Vagina (tissue), 2 donors: Measurements from ENCODE around the gene CLDN22.

Experiments used
- CTCF ChIP-seq, 3 experiments: fragments of 450-650 bp in 2 of 3; fragments of 200-600 bp in 1 of 3; sonication (generic) in 1 of 3; IDR thresholded peaks; one replicate each; pipeline ENCODE4 v1.5.1; 2017 to 2019; ENCODE audit warnings: antibody characterized with exemption in 3 of 3, mild to moderate bottlenecking in 2 of 3, moderate library complexity in 2 of 3
- POLR2A ChIP-seq, 2 donors: fragments of 450-650 bp; IDR thresholded peaks; one replicate each; pipeline ENCODE4 v1.6.1; 2017; ENCODE audit warnings: antibody characterized with exemption in 2 of 2, mild to moderate bottlenecking in 2 of 2, moderate library complexity in 2 of 2
- POLR2AphosphoS5 ChIP-seq, 2 donors: sonication (generic); formaldehyde crosslinking; IDR thresholded peaks; one replicate each; pipeline ENCODE4 v1.9.0; 2017; ENCODE audit warnings: antibody characterized with exemption in 2 of 2, mild to moderate bottlenecking in 2 of 2, low read depth in 1 of 2; ENCODE audit not compliant: insufficient read depth in 1 of 2

GRCh38 chr4:183328832-183329231 lies 8.8 kb upstream of the CLDN22 start:
- no peak for TF ChIP-seq CTCF (IDR thresholded peaks at IDR 0.05)
- TF ChIP-seq POLR2A (IDR thresholded peaks at IDR 0.05), result no peak
- TF ChIP-seq POLR2AphosphoS5 (IDR thresholded peaks at IDR 0.05; ENCODE audit: insufficient read depth in 1 of 2, low read depth in 1 of 2), result no peak
